ENCODE measurements around the gene CREBZF.

DNA sequence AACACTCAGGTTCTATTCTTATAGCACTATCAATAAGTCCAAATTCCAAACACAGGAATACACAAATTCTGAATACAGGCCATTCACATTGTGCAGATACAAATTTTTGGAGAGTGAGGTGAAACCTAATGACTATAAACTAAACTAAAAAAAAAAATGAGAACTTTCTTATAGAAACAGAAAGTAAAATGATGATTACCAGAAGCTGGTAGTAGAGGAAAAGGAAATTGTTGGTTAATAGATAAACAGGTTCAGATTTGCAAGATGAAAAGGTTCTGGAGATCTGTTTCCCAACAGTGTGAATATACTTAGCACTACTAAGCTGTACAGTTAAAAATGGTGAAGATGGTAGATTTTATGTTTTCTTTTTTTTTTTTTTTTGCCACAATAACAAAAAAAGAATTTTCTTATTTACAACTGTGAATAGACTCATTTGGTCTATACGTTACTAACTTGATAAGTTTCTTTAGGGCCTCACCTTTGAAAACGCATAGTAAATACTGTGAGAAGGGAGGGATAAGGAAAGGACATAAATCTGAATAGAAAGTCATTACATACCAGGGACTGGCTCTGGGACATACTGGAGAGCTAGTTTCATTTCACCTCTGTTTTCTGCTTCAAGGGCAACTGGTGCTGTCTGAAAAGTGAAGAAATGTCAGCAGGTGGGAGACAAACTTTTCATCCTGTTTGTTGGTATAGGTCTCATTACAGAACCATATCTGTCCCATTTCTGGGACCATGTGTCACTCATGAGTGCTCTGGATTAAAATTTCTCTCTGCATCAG is 35.2 kb upstream of the CREBZF start:
- TF ChIP-seq, protein P1, sequence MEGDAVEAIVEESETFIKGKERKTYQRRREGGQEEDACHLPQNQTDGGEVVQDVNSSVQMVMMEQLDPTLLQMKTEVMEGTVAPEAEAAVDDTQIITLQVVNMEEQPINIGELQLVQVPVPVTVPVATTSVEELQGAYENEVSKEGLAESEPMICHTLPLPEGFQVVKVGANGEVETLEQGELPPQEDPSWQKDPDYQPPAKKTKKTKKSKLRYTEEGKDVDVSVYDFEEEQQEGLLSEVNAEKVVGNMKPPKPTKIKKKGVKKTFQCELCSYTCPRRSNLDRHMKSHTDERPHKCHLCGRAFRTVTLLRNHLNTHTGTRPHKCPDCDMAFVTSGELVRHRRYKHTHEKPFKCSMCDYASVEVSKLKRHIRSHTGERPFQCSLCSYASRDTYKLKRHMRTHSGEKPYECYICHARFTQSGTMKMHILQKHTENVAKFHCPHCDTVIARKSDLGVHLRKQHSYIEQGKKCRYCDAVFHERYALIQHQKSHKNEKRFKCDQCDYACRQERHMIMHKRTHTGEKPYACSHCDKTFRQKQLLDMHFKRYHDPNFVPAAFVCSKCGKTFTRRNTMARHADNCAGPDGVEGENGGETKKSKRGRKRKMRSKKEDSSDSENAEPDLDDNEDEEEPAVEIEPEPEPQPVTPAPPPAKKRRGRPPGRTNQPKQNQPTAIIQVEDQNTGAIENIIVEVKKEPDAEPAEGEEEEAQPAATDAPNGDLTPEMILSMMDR (IDR thresholded peaks at IDR 0.05), result no peak
- TF ChIP-seq POLR2A (IDR thresholded peaks at IDR 0.05), result no peak
